HG03565 (cell line): Measurements from ENCODE around the gene KRT4.

Experiments
- ATAC-seq: cut with Tn5 transposase; IDR thresholded peaks from one replicate; pipeline ENCODE4 v1.9.1; 2021; ENCODE audit warnings: mild to moderate bottlenecking, moderate library complexity; ENCODE audit not compliant: unreplicated experiment

Gene KRT4

GRCh38 chr12:52822771-52823510, 9.0 kb upstream of the KRT4 start:
- no peak for ATAC-seq

- no peak for ATAC-seq
Measured at GRCh38 chr12:52821826-52822660, 8.1 kb upstream of the KRT4 start.

- no peak for ATAC-seq
Measured at GRCh38 chr12:52821071-52821730, 7.3 kb upstream of the KRT4 start.

GRCh38 chr12:52820521-52820920, 6.6 kb upstream of the KRT4 start:
- no peak for ATAC-seq

GRCh38 chr12:52819731-52820510, 6.0 kb upstream of the KRT4 start:
- ATAC-seq, result no peak

GRCh38 chr12:52818887-52819420, 5.0 kb upstream of the KRT4 start:
- no peak for ATAC-seq

- ATAC-seq, result no peak
Measured at GRCh38 chr12:52818388-52818787, 4.5 kb upstream of the KRT4 start.

- no peak for ATAC-seq
Measured at GRCh38 chr12:52817699-52818238, 3.9 kb upstream of the KRT4 start.

- no peak for ATAC-seq
Measured at GRCh38 chr12:52817003-52817698, 3.2 kb upstream of the KRT4 start.

GRCh38 chr12:52815676-52816588, 2.0 kb upstream of the KRT4 start:
- no peak for ATAC-seq

GRCh38 chr12:52815161-52815560, 1.2 kb upstream of the KRT4 start:
- ATAC-seq, result no peak

GRCh38 chr12:52814710-52815155, 817 bp upstream of the KRT4 start:
- no peak for ATAC-seq

- no peak for ATAC-seq
Measured at GRCh38 chr12:52813203-52813819, 605 bp downstream of the KRT4 start.

GRCh38 chr12:52812749-52813148, 1.2 kb downstream of the KRT4 start:
- ATAC-seq, result no peak

- ATAC-seq, result no peak
Measured at GRCh38 chr12:52812073-52812400, 1.9 kb downstream of the KRT4 start.

- ATAC-seq, result no peak
Measured at GRCh38 chr12:52811191-52812072, 2.5 kb downstream of the KRT4 start.

GRCh38 chr12:52810554-52810953, 3.4 kb downstream of the KRT4 start:
- ATAC-seq, result no peak
